PC-3 (cell line): Measurements from ENCODE around the gene CSTPP1. TPM values are rescaled to one million over a fixed set of nuclear protein-coding genes. Genes with fewer than 3 reads are reported as not detected.

Experiments
- ATAC-seq: fragments of 200-7000 bp; cut with Tn5 transposase; 2 replicates; pipeline ENCODE4 v1.9.1; 2020; ENCODE audit warnings: mild to moderate bottlenecking, moderate library complexity
- BruUV-seq: library from RNA; stranded (reverse); fragments of 400-500 nt; replicated peaks from 2 replicates; lab custom pipeline; 2021; lab: Mats Ljungman, UMichigan
- CTCF ChIA-PET: fragments of 300-600 bp; sonication (Branson Sonifier 250); formaldehyde crosslinking; loops from one replicate; lab custom pipeline; 2022; ENCODE audit warnings: antibody characterized with exemption; lab: Charles Lee
- POLR2A ChIA-PET: fragments of 300-600 bp; sonication (Branson Sonifier 250); formaldehyde crosslinking; loops from one replicate; lab custom pipeline; 2022; ENCODE audit warnings: antibody characterized with exemption; ENCODE audit not compliant: unreplicated experiment; lab: Charles Lee
- DNase-seq: peaks from one replicate; pipeline ENCODE4 v3.0.0-alpha.2; 2015
- H2AFZ ChIP-seq: fragments of 300-600 bp; sonication (generic); 2 replicates; pipeline ENCODE4 v1.6.0; 2016; ENCODE audit warnings: antibody characterized with exemption, low read length
- H3F3A ChIP-seq: fragments of 300-600 bp; sonication (generic); one replicate; pipeline ENCODE4 v1.6.0; 2017; ENCODE audit warnings: antibody characterized with exemption, low read length, control low read depth, mild to moderate bottlenecking; ENCODE audit not compliant: unreplicated experiment
- H3K27ac ChIP-seq: fragments of 300-600 bp; sonication (generic); 2 replicates; pipeline ENCODE4 v1.5.1; 2016; ENCODE audit warnings: mild to moderate bottlenecking, low read length
- H3K27me3 ChIP-seq: fragments of 300-600 bp; sonication (generic); 2 replicates; pipeline ENCODE4 v1.6.1; 2016; ENCODE audit warnings: low read length, mixed read lengths
- H3K36me3 ChIP-seq: fragments of 300-600 bp; sonication (generic); 2 replicates; pipeline ENCODE4 v1.6.1; 2016; ENCODE audit warnings: low read depth, mixed run types, low read length, mixed read lengths
- H3K4me1 ChIP-seq: fragments of 300-600 bp; sonication (generic); 2 replicates; pipeline ENCODE4 v1.5.1; 2016; ENCODE audit warnings: low read length; ENCODE audit not compliant: insufficient read depth
- H3K4me2 ChIP-seq: fragments of 300-600 bp; sonication (generic); 2 replicates; pipeline ENCODE4 v1.6.0; 2016; ENCODE audit warnings: low read length
- H3K4me3 ChIP-seq: fragments of 300-600 bp; sonication (generic); 2 replicates; pipeline ENCODE4 v1.5.1; 2016; ENCODE audit warnings: mild to moderate bottlenecking, low read length, mixed read lengths
- H3K79me2 ChIP-seq: fragments of 300-600 bp; sonication (generic); 2 replicates; pipeline ENCODE4 v1.6.1; 2017; ENCODE audit warnings: low read length, mixed read lengths
- H3K9ac ChIP-seq: fragments of 300-600 bp; sonication (generic); 2 replicates; pipeline ENCODE4 v1.6.0; 2016; ENCODE audit warnings: mild to moderate bottlenecking, low read length
- H3K9me2 ChIP-seq: fragments of 300-600 bp; sonication (generic); replicated peaks from 2 replicates; pipeline ENCODE4 v1.6.1; 2016; ENCODE audit warnings: mixed run types, low read length, mixed read lengths
- H3K9me3 ChIP-seq: fragments of 300-600 bp; sonication (generic); 2 replicates; pipeline ENCODE4 v1.6.1; 2016; ENCODE audit warnings: low read length, mixed read lengths
- H4K20me1 ChIP-seq: fragments of 300-600 bp; sonication (generic); 2 replicates; pipeline ENCODE4 v1.6.1; 2016; ENCODE audit warnings: low read length, mixed read lengths
- EZH2 ChIP-seq: fragments of 300-600 bp; sonication (generic); IDR thresholded peaks from one replicate; pipeline ENCODE4 v1.6.1; 2017; ENCODE audit warnings: antibody characterized with exemption, mild to moderate bottlenecking, low read length; ENCODE audit not compliant: unreplicated experiment
- EZH2phosphoT487 ChIP-seq: fragments of 300-600 bp; sonication (generic); IDR thresholded peaks from 2 replicates; pipeline ENCODE4 v1.6.1; 2018; ENCODE audit warnings: mild to moderate bottlenecking, antibody characterized with exemption, low read length, borderline replicate concordance
- intact Hi-C: fragments of 100-400 bp; cut with micrococcal nuclease; formaldehyde crosslinking; loops from 2 replicates; pipeline ENCODE4 v1.9.0; 2023
- total RNA-seq: library from RNA; depleted of rRNA; stranded (reverse); fragments of >200 nt; gene quantifications from 2 replicates; pipeline ENCODE4 v1.2.3, GENCODE V29; 2014
- TF ChIP-seq, protein P1 (sequence below): fragments of 300-600 bp; sonication (generic); conservative IDR thresholded peaks from 2 replicates; pipeline ENCODE4 v1.5.1; 2017; ENCODE audit warnings: antibody characterized with exemption, low read depth, mild to moderate bottlenecking, low read length

Gene CSTPP1
- total RNA-seq, 1 experiment from 2014 or later, result 21.7 TPM

DNA sequence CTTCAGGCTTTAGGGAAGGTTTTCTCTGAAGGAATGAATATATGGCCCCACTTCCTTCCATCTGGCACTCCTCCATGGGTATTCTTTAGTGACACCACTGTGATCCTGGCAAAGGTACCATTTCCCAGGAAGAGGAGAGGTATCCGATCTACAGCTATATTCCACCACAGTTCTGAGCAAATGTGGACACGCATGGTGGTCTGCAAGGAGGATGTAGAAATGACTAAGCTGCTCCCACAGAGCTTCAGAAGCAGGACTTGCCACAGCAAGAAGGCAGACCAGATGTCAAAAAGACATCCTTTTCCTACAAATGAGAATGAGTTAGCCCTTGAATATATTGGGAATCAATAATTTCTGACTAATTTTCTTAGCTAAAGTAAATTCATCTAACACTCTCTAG lies 194.6 kb downstream of the CSTPP1 start:
- ChIA-PET CTCF (no interaction called here), POLR2A (no interaction called here)
- H3K4me2 ChIP-seq, result no peak overlapping the region
- H3K9me3 ChIP-seq, result no peaks in the 10 kb centered on the region
- intact Hi-C loops, result no loop called here
- no peak overlapping the region for H3K9ac ChIP-seq
- no TSS peak for BruUV-seq
- no peak for ATAC-seq
- no peaks in the 10 kb centered on the region for H3K36me3 ChIP-seq
- no peak overlapping the region for H2AFZ ChIP-seq
- no peak overlapping the region for H3K4me3 ChIP-seq
- H3K27ac ChIP-seq, result no peak overlapping the region
- no peak for TF ChIP-seq EZH2phosphoT487
- TF ChIP-seq, protein P1, sequence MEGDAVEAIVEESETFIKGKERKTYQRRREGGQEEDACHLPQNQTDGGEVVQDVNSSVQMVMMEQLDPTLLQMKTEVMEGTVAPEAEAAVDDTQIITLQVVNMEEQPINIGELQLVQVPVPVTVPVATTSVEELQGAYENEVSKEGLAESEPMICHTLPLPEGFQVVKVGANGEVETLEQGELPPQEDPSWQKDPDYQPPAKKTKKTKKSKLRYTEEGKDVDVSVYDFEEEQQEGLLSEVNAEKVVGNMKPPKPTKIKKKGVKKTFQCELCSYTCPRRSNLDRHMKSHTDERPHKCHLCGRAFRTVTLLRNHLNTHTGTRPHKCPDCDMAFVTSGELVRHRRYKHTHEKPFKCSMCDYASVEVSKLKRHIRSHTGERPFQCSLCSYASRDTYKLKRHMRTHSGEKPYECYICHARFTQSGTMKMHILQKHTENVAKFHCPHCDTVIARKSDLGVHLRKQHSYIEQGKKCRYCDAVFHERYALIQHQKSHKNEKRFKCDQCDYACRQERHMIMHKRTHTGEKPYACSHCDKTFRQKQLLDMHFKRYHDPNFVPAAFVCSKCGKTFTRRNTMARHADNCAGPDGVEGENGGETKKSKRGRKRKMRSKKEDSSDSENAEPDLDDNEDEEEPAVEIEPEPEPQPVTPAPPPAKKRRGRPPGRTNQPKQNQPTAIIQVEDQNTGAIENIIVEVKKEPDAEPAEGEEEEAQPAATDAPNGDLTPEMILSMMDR, result no peak
- TF ChIP-seq EZH2, result no peak
- H3K9me2 ChIP-seq, result no peaks in the 10 kb centered on the region
- no peaks in the 10 kb centered on the region for H3K4me1 ChIP-seq
- DNase-seq, result no peak
- H4K20me1 ChIP-seq, result no peaks in the 10 kb centered on the region
- no peaks in the 10 kb centered on the region for H3K27me3 ChIP-seq
- H3K79me2 ChIP-seq, result no peaks in the 10 kb centered on the region
- H3F3A ChIP-seq, result no peaks in the 10 kb centered on the region

DNA sequence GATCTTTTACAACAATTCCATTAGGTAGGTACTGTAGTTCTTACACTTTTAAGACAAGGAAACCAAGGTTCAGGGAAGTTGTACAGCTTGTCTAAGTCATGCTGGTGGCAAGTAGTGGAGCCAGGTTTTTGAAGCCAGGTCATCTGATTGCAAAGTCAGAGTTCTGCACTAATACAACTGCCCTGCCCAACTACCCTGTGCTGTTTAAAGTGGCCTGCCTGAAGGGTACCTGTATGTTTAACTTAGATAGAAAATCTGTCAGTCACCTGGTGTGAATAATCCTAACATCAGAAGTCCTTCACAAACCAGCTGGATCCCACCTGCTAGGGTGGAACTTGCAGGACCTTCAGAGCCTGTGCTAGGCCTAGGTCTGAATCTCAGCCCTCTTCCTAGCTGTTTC lies 195.9 kb downstream of the CSTPP1 start:
- H2AFZ ChIP-seq, result no peak overlapping the region
- BruUV-seq, result no TSS peak
- ATAC-seq (no peak), DNase-seq (no peak)
- TF ChIP-seq EZH2, result no peak
- intact Hi-C loops, result no loop called here
- H3K79me2 ChIP-seq, result no peaks in the 10 kb centered on the region
- no peak overlapping the region for H3K4me3 ChIP-seq
- H3K4me1 ChIP-seq, result no peaks in the 10 kb centered on the region
- H3K9me3 ChIP-seq, result no peaks in the 10 kb centered on the region
- no peaks in the 10 kb centered on the region for H4K20me1 ChIP-seq
- H3K9me2 ChIP-seq, result no peaks in the 10 kb centered on the region
- H3F3A ChIP-seq, result no peaks in the 10 kb centered on the region
- no peak overlapping the region for H3K27ac ChIP-seq
- H3K27me3 ChIP-seq, result no peaks in the 10 kb centered on the region
- CTCF ChIA-PET, result no interaction called here
- no peaks in the 10 kb centered on the region for H3K36me3 ChIP-seq
- POLR2A ChIA-PET, result no interaction called here
- H3K9ac ChIP-seq, result no peak overlapping the region
- H3K4me2 ChIP-seq, result no peak overlapping the region

DNA sequence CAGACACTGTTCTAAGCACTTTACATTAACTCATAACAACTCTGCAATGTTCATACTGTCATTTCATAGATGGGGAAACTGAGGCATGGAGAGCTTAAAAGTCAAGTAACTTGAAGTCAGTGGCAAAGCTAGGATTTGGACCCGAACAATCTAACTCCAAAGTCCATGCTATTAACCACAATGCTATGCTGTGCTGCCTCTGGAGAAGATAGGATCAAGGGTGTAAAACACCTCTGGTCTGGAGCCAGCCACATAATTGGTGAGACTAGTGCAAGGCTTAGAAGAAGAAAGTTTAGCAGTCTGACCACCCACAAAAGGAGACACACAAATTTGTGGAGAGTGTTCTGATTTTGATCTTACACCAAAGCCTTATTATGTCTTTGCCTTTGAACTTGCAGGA lies 196.4 kb downstream of the CSTPP1 start:
- H3K79me2 ChIP-seq, result no peaks in the 10 kb centered on the region
- no peaks in the 10 kb centered on the region for H3K27me3 ChIP-seq
- no peak for ATAC-seq
- no peaks in the 10 kb centered on the region for H3K9me2 ChIP-seq
- ChIA-PET POLR2A (no interaction called here), CTCF (no interaction called here)
- H2AFZ ChIP-seq, result no peak overlapping the region
- no peak overlapping the region for H3K9ac ChIP-seq
- no peaks in the 10 kb centered on the region for H3K36me3 ChIP-seq
- H3K4me1 ChIP-seq, result no peaks in the 10 kb centered on the region
- H3K27ac ChIP-seq, result no peak overlapping the region
- no peaks in the 10 kb centered on the region for H4K20me1 ChIP-seq
- intact Hi-C loops, result no loop called here
- no peaks in the 10 kb centered on the region for H3K9me3 ChIP-seq
- H3F3A ChIP-seq, result no peaks in the 10 kb centered on the region
- TF ChIP-seq, protein P1, result no peak
- no peak for TF ChIP-seq EZH2
- TF ChIP-seq EZH2phosphoT487, result no peak
- DNase-seq, result no peak
- no peak overlapping the region for H3K4me2 ChIP-seq
- BruUV-seq, result no TSS peak
- H3K4me3 ChIP-seq, result no peak overlapping the region
